HG03457 (cell line): ENCODE data around the gene C2CD5.
"Not testable (repeated sequence)": the region's sequence is repeated elsewhere in the genome, so short reads cannot be mapped to it uniquely, and the experiment has no call there.

Experiments
- ATAC-seq: cut with Tn5 transposase; IDR thresholded peaks from one replicate; pipeline ENCODE4 v1.9.1; 2021; ENCODE audit warnings: moderate number of reproducible peaks; ENCODE audit not compliant: unreplicated experiment

C2CD5 gene

GRCh38 chr12:22480016-22480415 lies 64.3 kb downstream of the C2CD5 start:
- no peak for ATAC-seq

GRCh38 chr12:22477894-22478287 lies 66.5 kb downstream of the C2CD5 start:
- ATAC-seq, result no peak

- ATAC-seq, result no peak
Observed at GRCh38 chr12:22477166-22477893, 67.0 kb downstream of the C2CD5 start.

- ATAC-seq, result no peak
Observed at GRCh38 chr12:22476133-22476532, 68.2 kb downstream of the C2CD5 start.

- ATAC-seq, result no peak
Observed at GRCh38 chr12:22474970-22475720, 69.2 kb downstream of the C2CD5 start.

GRCh38 chr12:22473212-22473611 lies 71.1 kb downstream of the C2CD5 start:
- ATAC-seq, result peak; percentile 62

GRCh38 chr12:22467190-22467589 lies 77.2 kb downstream of the C2CD5 start:
- ATAC-seq, result no peak

GRCh38 chr12:22463306-22463705 lies 81.0 kb downstream of the C2CD5 start:
- no peak for ATAC-seq

- ATAC-seq, result no peak
Observed at GRCh38 chr12:22461786-22462185, 82.6 kb downstream of the C2CD5 start.

- no peak for ATAC-seq
Observed at GRCh38 chr12:22459838-22460490, 84.4 kb downstream of the C2CD5 start.

- no peak for ATAC-seq
Observed at GRCh38 chr12:22458298-22458937, 85.9 kb downstream of the C2CD5 start.

- ATAC-seq, result no peak
Observed at GRCh38 chr12:22457085-22457484, 87.3 kb downstream of the C2CD5 start.

GRCh38 chr12:22453511-22453910 lies 90.8 kb downstream of the C2CD5 start:
- no peak for ATAC-seq

GRCh38 chr12:22447223-22447622 lies 97.1 kb downstream of the C2CD5 start:
- ATAC-seq, result no peak

GRCh38 chr12:22444317-22444665 lies 100.1 kb downstream of the C2CD5 start:
- not testable (repeated sequence) for ATAC-seq

- peak; percentile 99 for ATAC-seq
Observed at GRCh38 chr12:22443379-22444316, 100.7 kb downstream of the C2CD5 start.

GRCh38 chr12:22437031-22437806 lies 107.1 kb downstream of the C2CD5 start:
- no peak for ATAC-seq

- no peak for ATAC-seq
Observed at GRCh38 chr12:22435583-22435982, 108.8 kb downstream of the C2CD5 start.

GRCh38 chr12:22431693-22432251 lies 112.6 kb downstream of the C2CD5 start:
- no peak for ATAC-seq
